ENCODE measurements around the gene PSG2.
"Not testable (repeated sequence)": the region's sequence is repeated elsewhere in the genome, so short reads cannot be mapped to it uniquely, and the experiment has no call there.

Gene PSG2

GRCh38 chr19:43114626-43115025 lies 32.1 kb upstream of the PSG2 start:
- not testable (repeated sequence) for H3K4me1 ChIP-seq (ENCODE audit: control insufficient read depth, insufficient read depth, low read length); H3K27ac ChIP-seq (ENCODE audit: low read depth, low read length); H3K4me3 ChIP-seq (ENCODE audit: low read depth, low read length); H3K9ac ChIP-seq (ENCODE audit: low read depth, low read length); H3K27me3 ChIP-seq (ENCODE audit: control insufficient read depth, insufficient read depth, low read length); H3K36me3 ChIP-seq (ENCODE audit: control insufficient read depth, insufficient read depth, low read length)
- peaks cover 26% of the 10 kb centered on the region for H3K9me3 ChIP-seq (ENCODE audit: control insufficient read depth, insufficient read depth, low read length)

- not testable (repeated sequence) for H3K4me1 ChIP-seq (ENCODE audit: control insufficient read depth, insufficient read depth, low read length); H3K27me3 ChIP-seq (ENCODE audit: control insufficient read depth, insufficient read depth, low read length); H3K4me3 ChIP-seq (ENCODE audit: low read depth, low read length); H3K36me3 ChIP-seq (ENCODE audit: control insufficient read depth, insufficient read depth, low read length); H3K9ac ChIP-seq (ENCODE audit: low read depth, low read length); H3K27ac ChIP-seq (ENCODE audit: low read depth, low read length)
- H3K9me3 ChIP-seq (ENCODE audit: control insufficient read depth, insufficient read depth, low read length) = peaks cover 32% of the 10 kb centered on the region
Observed at GRCh38 chr19:43107401-43107800, 24.9 kb upstream of the PSG2 start.

GRCh38 chr19:43105496-43105895 lies 23.0 kb upstream of the PSG2 start:
- Histone ChIP-seq H3K27me3 (ENCODE audit: control insufficient read depth, insufficient read depth, low read length) (no peaks in the 10 kb centered on the region), H3K9ac (ENCODE audit: low read depth, low read length) (no peak overlapping the region), H3K36me3 (ENCODE audit: control insufficient read depth, insufficient read depth, low read length) (no peaks in the 10 kb centered on the region), H3K4me1 (ENCODE audit: control insufficient read depth, insufficient read depth, low read length) (no peaks in the 10 kb centered on the region), H3K9me3 (ENCODE audit: control insufficient read depth, insufficient read depth, low read length) (peaks cover 37% of the 10 kb centered on the region), H3K4me3 (ENCODE audit: low read depth, low read length) (no peak overlapping the region), H3K27ac (ENCODE audit: low read depth, low read length) (no peak overlapping the region)

- not testable (repeated sequence) for H3K36me3 ChIP-seq (ENCODE audit: control insufficient read depth, insufficient read depth, low read length); H3K9ac ChIP-seq (ENCODE audit: low read depth, low read length); H3K27ac ChIP-seq (ENCODE audit: low read depth, low read length); H3K27me3 ChIP-seq (ENCODE audit: control insufficient read depth, insufficient read depth, low read length); H3K4me1 ChIP-seq (ENCODE audit: control insufficient read depth, insufficient read depth, low read length); H3K4me3 ChIP-seq (ENCODE audit: low read depth, low read length)
- H3K9me3 ChIP-seq (ENCODE audit: control insufficient read depth, insufficient read depth, low read length) = peaks cover 43% of the 10 kb centered on the region
Observed at GRCh38 chr19:43104215-43104850, 21.8 kb upstream of the PSG2 start.

- H3K4me1 ChIP-seq (ENCODE audit: control insufficient read depth, insufficient read depth, low read length) = no peaks in the 10 kb centered on the region
Observed at GRCh38 chr19:43101950-43102349, 19.4 kb upstream of the PSG2 start.

GRCh38 chr19:43098416-43098815 lies 15.9 kb upstream of the PSG2 start:
- H3K36me3 ChIP-seq (ENCODE audit: control insufficient read depth, insufficient read depth, low read length); H3K4me1 ChIP-seq (ENCODE audit: control insufficient read depth, insufficient read depth, low read length); H3K27me3 ChIP-seq (ENCODE audit: control insufficient read depth, insufficient read depth, low read length); H3K27ac ChIP-seq (ENCODE audit: low read depth, low read length); H3K4me3 ChIP-seq (ENCODE audit: low read depth, low read length); H3K9ac ChIP-seq (ENCODE audit: low read depth, low read length): not testable (repeated sequence)
- peaks cover 44% of the 10 kb centered on the region for H3K9me3 ChIP-seq (ENCODE audit: control insufficient read depth, insufficient read depth, low read length)

More at GRCh38 chr19:43101950-43102349, 19.4 kb upstream of the PSG2 start:
- H3K9me3 ChIP-seq (ENCODE audit: control insufficient read depth, insufficient read depth, low read length) = peaks cover 40% of the 10 kb centered on the region
- no peak overlapping the region for H3K9ac ChIP-seq (ENCODE audit: low read depth, low read length)
- H3K27me3 ChIP-seq (ENCODE audit: control insufficient read depth, insufficient read depth, low read length) = no peaks in the 10 kb centered on the region
- H3K27ac ChIP-seq (ENCODE audit: low read depth, low read length) = no peak overlapping the region
- no peaks in the 10 kb centered on the region for H3K36me3 ChIP-seq (ENCODE audit: control insufficient read depth, insufficient read depth, low read length)
- no peak overlapping the region for H3K4me3 ChIP-seq (ENCODE audit: low read depth, low read length)

GRCh38 chr19:43087702-43088340 lies 5.3 kb upstream of the PSG2 start:
- H3K27me3 ChIP-seq (ENCODE audit: control insufficient read depth, insufficient read depth, low read length); H3K4me1 ChIP-seq (ENCODE audit: control insufficient read depth, insufficient read depth, low read length); H3K36me3 ChIP-seq (ENCODE audit: control insufficient read depth, insufficient read depth, low read length); H3K27ac ChIP-seq (ENCODE audit: low read depth, low read length); H3K9ac ChIP-seq (ENCODE audit: low read depth, low read length); H3K4me3 ChIP-seq (ENCODE audit: low read depth, low read length): not testable (repeated sequence)
- H3K9me3 ChIP-seq (ENCODE audit: control insufficient read depth, insufficient read depth, low read length) = peaks cover 24% of the 10 kb centered on the region

GRCh38 chr19:43085796-43086530 lies 3.5 kb upstream of the PSG2 start:
- H3K27me3 ChIP-seq (ENCODE audit: control insufficient read depth, insufficient read depth, low read length); H3K4me3 ChIP-seq (ENCODE audit: low read depth, low read length); H3K36me3 ChIP-seq (ENCODE audit: control insufficient read depth, insufficient read depth, low read length); H3K4me1 ChIP-seq (ENCODE audit: control insufficient read depth, insufficient read depth, low read length); H3K9ac ChIP-seq (ENCODE audit: low read depth, low read length); H3K27ac ChIP-seq (ENCODE audit: low read depth, low read length): not testable (repeated sequence)
- peaks cover 29% of the 10 kb centered on the region for H3K9me3 ChIP-seq (ENCODE audit: control insufficient read depth, insufficient read depth, low read length)

- H3K9me3 ChIP-seq (ENCODE audit: control insufficient read depth, insufficient read depth, low read length) = peaks cover 33% of the 10 kb centered on the region
- not testable (repeated sequence) for H3K4me1 ChIP-seq (ENCODE audit: control insufficient read depth, insufficient read depth, low read length); H3K9ac ChIP-seq (ENCODE audit: low read depth, low read length); H3K27ac ChIP-seq (ENCODE audit: low read depth, low read length); H3K4me3 ChIP-seq (ENCODE audit: low read depth, low read length); H3K27me3 ChIP-seq (ENCODE audit: control insufficient read depth, insufficient read depth, low read length); H3K36me3 ChIP-seq (ENCODE audit: control insufficient read depth, insufficient read depth, low read length)
Observed at GRCh38 chr19:43084196-43084832, 1.8 kb upstream of the PSG2 start.

GRCh38 chr19:43083721-43084120 lies 1.2 kb upstream of the PSG2 start:
- not testable (repeated sequence) for H3K4me1 ChIP-seq (ENCODE audit: control insufficient read depth, insufficient read depth, low read length)

GRCh38 chr19:43078311-43078710 lies 4.2 kb downstream of the PSG2 start:
- Histone ChIP-seq H3K36me3 (ENCODE audit: control insufficient read depth, insufficient read depth, low read length) (no peaks in the 10 kb centered on the region), H3K27ac (ENCODE audit: low read depth, low read length) (no peak overlapping the region), H3K4me3 (ENCODE audit: low read depth, low read length) (no peak overlapping the region), H3K9me3 (ENCODE audit: control insufficient read depth, insufficient read depth, low read length) (peaks cover 42% of the 10 kb centered on the region), H3K9ac (ENCODE audit: low read depth, low read length) (no peak overlapping the region), H3K4me1 (ENCODE audit: control insufficient read depth, insufficient read depth, low read length) (no peaks in the 10 kb centered on the region), H3K27me3 (ENCODE audit: control insufficient read depth, insufficient read depth, low read length) (no peaks in the 10 kb centered on the region)

More at GRCh38 chr19:43083721-43084120, 1.2 kb upstream of the PSG2 start:
- peaks cover 29% of the 10 kb centered on the region; the same call in 1 of the 2 replicates for H3K9me3 ChIP-seq (ENCODE audit: control insufficient read depth, insufficient read depth, low read length)
- not testable (repeated sequence) for H3K9ac ChIP-seq (ENCODE audit: low read depth, low read length); H3K27me3 ChIP-seq (ENCODE audit: control insufficient read depth, insufficient read depth, low read length); H3K36me3 ChIP-seq (ENCODE audit: control insufficient read depth, insufficient read depth, low read length); H3K4me3 ChIP-seq (ENCODE audit: low read depth, low read length); H3K27ac ChIP-seq (ENCODE audit: low read depth, low read length)
